ENCODE results near the gene WNT2B.

WNT2B gene

DNA sequence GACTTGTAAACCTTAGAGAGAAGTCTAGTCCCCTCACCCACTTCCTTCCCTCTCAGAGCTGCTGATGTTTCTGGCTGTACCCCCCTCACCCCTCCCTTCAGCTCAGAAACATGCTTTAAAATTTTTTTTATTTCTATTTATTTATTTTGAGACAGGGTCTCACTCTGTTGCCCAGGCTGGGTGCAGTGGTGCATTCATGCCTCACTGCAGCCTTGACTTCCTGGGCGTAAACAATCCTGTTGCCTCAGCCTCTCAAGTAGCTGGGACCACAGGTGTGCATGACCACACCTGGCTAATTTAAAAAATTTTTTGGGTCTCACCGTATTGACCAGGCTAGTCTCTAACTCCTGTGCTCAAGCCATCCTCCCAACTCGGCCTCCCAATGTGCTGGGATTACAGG lies 2.9 kb upstream of the WNT2B start:
- Histone ChIP-seq H4K20me1 (ENCODE audit: insufficient read depth, low read length) (no peaks in the 10 kb centered on the region), H3K36me3 (ENCODE audit: insufficient read depth, low read length) (no peaks in the 10 kb centered on the region), H2AFZ (ENCODE audit: low read depth, low read length) (no peak overlapping the region), H3K79me2 (ENCODE audit: insufficient read depth, low read length) (no peaks in the 10 kb centered on the region), H3K4me2 (ENCODE audit: insufficient read depth, low read length) (no peak overlapping the region), H3K4me3 (ENCODE audit: low read depth in 1 of 2, low read length in 2 of 2) (no peak overlapping the region), H3K9me3 (ENCODE audit: insufficient read depth, low read length, severe bottlenecking) (no peaks in the 10 kb centered on the region), H3K27ac (ENCODE audit: low read length) (no peak overlapping the region), H3K9ac (ENCODE audit: low read depth, low read length) (no peak overlapping the region), H3K4me1 (ENCODE audit: insufficient read depth, low read length) (no peaks in the 10 kb centered on the region), H3K27me3 (ENCODE audit: insufficient read depth, low read length, poor library complexity) (peaks cover 21% of the 10 kb centered on the region)
- no peak for TF ChIP-seq EZH2 (IDR thresholded peaks at IDR 0.05; ENCODE audit: borderline replicate concordance, low read depth, low read length, severe bottlenecking)
- TF ChIP-seq, protein P1, sequence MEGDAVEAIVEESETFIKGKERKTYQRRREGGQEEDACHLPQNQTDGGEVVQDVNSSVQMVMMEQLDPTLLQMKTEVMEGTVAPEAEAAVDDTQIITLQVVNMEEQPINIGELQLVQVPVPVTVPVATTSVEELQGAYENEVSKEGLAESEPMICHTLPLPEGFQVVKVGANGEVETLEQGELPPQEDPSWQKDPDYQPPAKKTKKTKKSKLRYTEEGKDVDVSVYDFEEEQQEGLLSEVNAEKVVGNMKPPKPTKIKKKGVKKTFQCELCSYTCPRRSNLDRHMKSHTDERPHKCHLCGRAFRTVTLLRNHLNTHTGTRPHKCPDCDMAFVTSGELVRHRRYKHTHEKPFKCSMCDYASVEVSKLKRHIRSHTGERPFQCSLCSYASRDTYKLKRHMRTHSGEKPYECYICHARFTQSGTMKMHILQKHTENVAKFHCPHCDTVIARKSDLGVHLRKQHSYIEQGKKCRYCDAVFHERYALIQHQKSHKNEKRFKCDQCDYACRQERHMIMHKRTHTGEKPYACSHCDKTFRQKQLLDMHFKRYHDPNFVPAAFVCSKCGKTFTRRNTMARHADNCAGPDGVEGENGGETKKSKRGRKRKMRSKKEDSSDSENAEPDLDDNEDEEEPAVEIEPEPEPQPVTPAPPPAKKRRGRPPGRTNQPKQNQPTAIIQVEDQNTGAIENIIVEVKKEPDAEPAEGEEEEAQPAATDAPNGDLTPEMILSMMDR (IDR thresholded peaks at IDR 0.05; ENCODE audit: borderline replicate concordance, extremely low read depth, low read length, poor library complexity, severe bottlenecking) = no peak
- DNase-seq (no peak), ATAC-seq (ENCODE audit: insufficient read depth, low read depth) (no peak)

DNA sequence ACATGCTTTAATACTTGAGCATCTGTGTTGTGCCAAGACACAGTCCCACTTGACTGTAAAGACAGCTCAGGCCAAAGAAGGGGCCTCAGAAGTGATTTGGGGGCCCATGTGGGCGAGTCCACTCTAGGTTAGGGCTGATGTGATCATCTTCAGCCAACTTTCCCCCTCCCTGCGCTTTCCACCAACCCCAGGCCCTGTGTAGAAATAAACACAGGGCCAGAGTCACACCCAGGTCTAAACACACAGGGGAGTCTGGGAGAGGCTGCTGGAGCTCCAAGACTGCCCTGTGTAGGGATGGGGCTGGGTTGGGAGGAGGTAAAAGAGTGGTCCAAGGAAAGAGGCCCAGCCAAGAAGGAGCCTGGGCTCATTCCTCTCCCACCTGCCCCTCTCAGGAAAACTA lies 2.5 kb upstream of the WNT2B start:
- DNase-seq (no peak), ATAC-seq (ENCODE audit: insufficient read depth, low read depth) (no peak)
- Histone ChIP-seq H3K27me3 (ENCODE audit: insufficient read depth, low read length, poor library complexity) (peaks cover 19% of the 10 kb centered on the region), H3K9ac (ENCODE audit: low read depth, low read length) (no peak overlapping the region), H3K27ac (ENCODE audit: low read length) (no peak overlapping the region), H3K36me3 (ENCODE audit: insufficient read depth, low read length) (no peaks in the 10 kb centered on the region), H3K4me2 (ENCODE audit: insufficient read depth, low read length) (no peak overlapping the region), H3K4me3 (ENCODE audit: low read depth in 1 of 2, low read length in 2 of 2) (no peak overlapping the region), H3K79me2 (ENCODE audit: insufficient read depth, low read length) (no peaks in the 10 kb centered on the region), H4K20me1 (ENCODE audit: insufficient read depth, low read length) (no peaks in the 10 kb centered on the region), H3K4me1 (ENCODE audit: insufficient read depth, low read length) (no peaks in the 10 kb centered on the region), H2AFZ (ENCODE audit: low read depth, low read length) (no peak overlapping the region), H3K9me3 (ENCODE audit: insufficient read depth, low read length, severe bottlenecking) (no peaks in the 10 kb centered on the region)
- TF ChIP-seq, protein P1 (IDR thresholded peaks at IDR 0.05; ENCODE audit: borderline replicate concordance, extremely low read depth, low read length, poor library complexity, severe bottlenecking) = no peak
- no peak for TF ChIP-seq EZH2 (IDR thresholded peaks at IDR 0.05; ENCODE audit: borderline replicate concordance, low read depth, low read length, severe bottlenecking)

- Histone ChIP-seq H3K27ac (ENCODE audit: low read length) (no peak overlapping the region), H4K20me1 (ENCODE audit: insufficient read depth, low read length) (no peaks in the 10 kb centered on the region), H3K4me2 (ENCODE audit: insufficient read depth, low read length) (no peak overlapping the region), H2AFZ (ENCODE audit: low read depth, low read length) (no peak overlapping the region), H3K9me3 (ENCODE audit: insufficient read depth, low read length, severe bottlenecking) (no peaks in the 10 kb centered on the region), H3K4me1 (ENCODE audit: insufficient read depth, low read length) (no peaks in the 10 kb centered on the region), H3K9ac (ENCODE audit: low read depth, low read length) (no peak overlapping the region), H3K36me3 (ENCODE audit: insufficient read depth, low read length) (no peaks in the 10 kb centered on the region), H3K4me3 (ENCODE audit: low read depth in 1 of 2, low read length in 2 of 2) (no peak overlapping the region), H3K27me3 (ENCODE audit: insufficient read depth, low read length, poor library complexity) (peaks cover 15% of the 10 kb centered on the region), H3K79me2 (ENCODE audit: insufficient read depth, low read length) (no peaks in the 10 kb centered on the region)
- no peak for DNase-seq
- ATAC-seq (ENCODE audit: insufficient read depth, low read depth) = no peak
- no peak for TF ChIP-seq EZH2 (IDR thresholded peaks at IDR 0.05; ENCODE audit: borderline replicate concordance, low read depth, low read length, severe bottlenecking)
- TF ChIP-seq, protein P1 (IDR thresholded peaks at IDR 0.05; ENCODE audit: borderline replicate concordance, extremely low read depth, low read length, poor library complexity, severe bottlenecking) = no peak
These were observed 2.0 kb upstream of the WNT2B start for GRCh38 chr1:112506731-112507130.

DNA sequence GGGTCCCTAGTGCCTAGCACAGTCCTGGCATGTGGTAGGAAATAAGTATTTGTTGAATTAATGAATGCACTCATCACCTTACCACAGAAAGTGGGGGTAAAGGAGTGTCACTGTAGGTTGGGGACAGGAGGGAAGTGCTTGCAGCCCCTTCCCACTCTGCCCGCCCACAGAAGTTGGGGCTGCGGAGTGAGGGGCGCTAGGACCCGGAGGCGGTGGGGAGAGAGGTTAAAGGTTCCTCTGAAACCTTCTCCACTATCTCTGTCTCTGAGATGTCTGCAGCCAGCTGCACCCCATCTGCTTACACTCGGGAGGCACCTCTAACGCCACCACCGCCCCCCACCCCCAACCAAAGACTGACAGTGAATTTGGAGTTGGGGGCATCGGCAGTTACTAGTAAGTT lies 1.4 kb upstream of the WNT2B start:
- no peak overlapping the region for H3K27ac ChIP-seq (ENCODE audit: low read length)
- no peaks in the 10 kb centered on the region for H4K20me1 ChIP-seq (ENCODE audit: insufficient read depth, low read length)
- no peaks in the 10 kb centered on the region for H3K36me3 ChIP-seq (ENCODE audit: insufficient read depth, low read length)
- no peak overlapping the region for H3K4me2 ChIP-seq (ENCODE audit: insufficient read depth, low read length)
- no peak overlapping the region for H3K9ac ChIP-seq (ENCODE audit: low read depth, low read length)
- H3K9me3 ChIP-seq (ENCODE audit: insufficient read depth, low read length, severe bottlenecking) = no peaks in the 10 kb centered on the region
- peaks cover 10% of the 10 kb centered on the region for H3K27me3 ChIP-seq (ENCODE audit: insufficient read depth, low read length, poor library complexity)
- no peaks in the 10 kb centered on the region for H3K79me2 ChIP-seq (ENCODE audit: insufficient read depth, low read length)
- no peaks in the 10 kb centered on the region for H3K4me1 ChIP-seq (ENCODE audit: insufficient read depth, low read length)
- ATAC-seq (ENCODE audit: insufficient read depth, low read depth) (no peak), DNase-seq (no peak)
- TF ChIP-seq, protein P1 (IDR thresholded peaks at IDR 0.05; ENCODE audit: borderline replicate concordance, extremely low read depth, low read length, poor library complexity, severe bottlenecking) = no peak
- TF ChIP-seq EZH2 (IDR thresholded peaks at IDR 0.05; ENCODE audit: borderline replicate concordance, low read depth, low read length, severe bottlenecking) = no peak
- H2AFZ ChIP-seq (ENCODE audit: low read depth, low read length) = no peak overlapping the region
- no peak overlapping the region for H3K4me3 ChIP-seq (ENCODE audit: low read depth in 1 of 2, low read length in 2 of 2)
